ENCODE data around the gene RSBN1L.
A peak's percentile ranks its signal among the peaks of the same experiment; 100 is the strongest.

Gene RSBN1L

GRCh38 chr7:77747178-77747577, 50.9 kb downstream of the RSBN1L start:
- Histone ChIP-seq H3K9me3 (ENCODE audit: control insufficient read depth, insufficient read depth, low read depth, low read length) (peaks cover 5% of the 10 kb centered on the region; the same call in 1 of the 2 replicates), H3K9ac (ENCODE audit: low read length) (no peak overlapping the region), H3K4me1 (ENCODE audit: control insufficient read depth, insufficient read depth, low read length) (no peaks in the 10 kb centered on the region), H3K27me3 (ENCODE audit: control insufficient read depth, insufficient read depth, low read length) (no peaks in the 10 kb centered on the region), H3K4me3 (ENCODE audit: low read depth, low read length) (no peak overlapping the region), H3K36me3 (ENCODE audit: control insufficient read depth, insufficient read depth, low read length) (peaks cover 12% of the 10 kb centered on the region), H3K27ac (ENCODE audit: low read depth, low read length) (no peak overlapping the region)

- Histone ChIP-seq H3K9me3 (ENCODE audit: control insufficient read depth, insufficient read depth, low read depth, low read length) (peaks cover 5% of the 10 kb centered on the region; the same call in 1 of the 2 replicates), H3K27me3 (ENCODE audit: control insufficient read depth, insufficient read depth, low read length) (no peaks in the 10 kb centered on the region), H3K27ac (ENCODE audit: low read depth, low read length) (no peak overlapping the region), H3K9ac (ENCODE audit: low read length) (no peak overlapping the region), H3K4me3 (ENCODE audit: low read depth, low read length) (no peak overlapping the region), H3K4me1 (ENCODE audit: control insufficient read depth, insufficient read depth, low read length) (no peaks in the 10 kb centered on the region), H3K36me3 (ENCODE audit: control insufficient read depth, insufficient read depth, low read length) (peaks cover 12% of the 10 kb centered on the region)
Observed at GRCh38 chr7:77747718-77748117, 51.5 kb downstream of the RSBN1L start.

GRCh38 chr7:77752016-77752415, 55.8 kb downstream of the RSBN1L start:
- H3K36me3 ChIP-seq (ENCODE audit: control insufficient read depth, insufficient read depth, low read length): peaks cover 12% of the 10 kb centered on the region
- H3K4me3 ChIP-seq (ENCODE audit: low read depth, low read length): no peak overlapping the region
- peaks cover 3% of the 10 kb centered on the region; the same call in 1 of the 2 replicates for H3K9me3 ChIP-seq (ENCODE audit: control insufficient read depth, insufficient read depth, low read depth, low read length)
- H3K9ac ChIP-seq (ENCODE audit: low read length): no peak overlapping the region
- H3K27ac ChIP-seq (ENCODE audit: low read depth, low read length): no peak overlapping the region
- no peaks in the 10 kb centered on the region for H3K27me3 ChIP-seq (ENCODE audit: control insufficient read depth, insufficient read depth, low read length)
- no peaks in the 10 kb centered on the region for H3K4me1 ChIP-seq (ENCODE audit: control insufficient read depth, insufficient read depth, low read length)

GRCh38 chr7:77753173-77753572, 56.9 kb downstream of the RSBN1L start:
- Histone ChIP-seq H3K9ac (ENCODE audit: low read length) (no peak overlapping the region), H3K36me3 (ENCODE audit: control insufficient read depth, insufficient read depth, low read length) (peaks cover 10% of the 10 kb centered on the region), H3K27me3 (ENCODE audit: control insufficient read depth, insufficient read depth, low read length) (no peaks in the 10 kb centered on the region), H3K27ac (ENCODE audit: low read depth, low read length) (no peak overlapping the region), H3K4me3 (ENCODE audit: low read depth, low read length) (no peak overlapping the region), H3K4me1 (ENCODE audit: control insufficient read depth, insufficient read depth, low read length) (no peaks in the 10 kb centered on the region), H3K9me3 (ENCODE audit: control insufficient read depth, insufficient read depth, low read depth, low read length) (no peaks in the 10 kb centered on the region)

- Histone ChIP-seq H3K4me1 (ENCODE audit: control insufficient read depth, insufficient read depth, low read length) (no peaks in the 10 kb centered on the region), H3K4me3 (ENCODE audit: low read depth, low read length) (no peak overlapping the region), H3K9me3 (ENCODE audit: control insufficient read depth, insufficient read depth, low read depth, low read length) (no peaks in the 10 kb centered on the region), H3K36me3 (ENCODE audit: control insufficient read depth, insufficient read depth, low read length) (no peaks in the 10 kb centered on the region), H3K9ac (ENCODE audit: low read length) (no peak overlapping the region), H3K27ac (ENCODE audit: low read depth, low read length) (no peak overlapping the region), H3K27me3 (ENCODE audit: control insufficient read depth, insufficient read depth, low read length) (no peaks in the 10 kb centered on the region)
Observed at GRCh38 chr7:77757589-77757988, 61.3 kb downstream of the RSBN1L start.

GRCh38 chr7:77759294-77759889, 63.1 kb downstream of the RSBN1L start:
- Histone ChIP-seq H3K9ac (ENCODE audit: low read length) (no peak overlapping the region), H3K27ac (ENCODE audit: low read depth, low read length) (no peak overlapping the region), H3K36me3 (ENCODE audit: control insufficient read depth, insufficient read depth, low read length) (no peaks in the 10 kb centered on the region), H3K9me3 (ENCODE audit: control insufficient read depth, insufficient read depth, low read depth, low read length) (no peaks in the 10 kb centered on the region), H3K27me3 (ENCODE audit: control insufficient read depth, insufficient read depth, low read length) (no peaks in the 10 kb centered on the region), H3K4me3 (ENCODE audit: low read depth, low read length) (no peak overlapping the region), H3K4me1 (ENCODE audit: control insufficient read depth, insufficient read depth, low read length) (no peaks in the 10 kb centered on the region)

GRCh38 chr7:77760809-77761453, 64.7 kb downstream of the RSBN1L start:
- Histone ChIP-seq H3K27ac (ENCODE audit: low read depth, low read length) (no peak overlapping the region), H3K4me1 (ENCODE audit: control insufficient read depth, insufficient read depth, low read length) (peaks cover 8% of the 10 kb centered on the region), H3K9ac (ENCODE audit: low read length) (no peak overlapping the region)

GRCh38 chr7:77765481-77765880, 69.2 kb downstream of the RSBN1L start:
- no peaks in the 10 kb centered on the region for H3K9me3 ChIP-seq (ENCODE audit: control insufficient read depth, insufficient read depth, low read depth, low read length)
- H3K27ac ChIP-seq (ENCODE audit: low read depth, low read length): peak overlapping the region; percentile 62; the same call in 1 of the 2 replicates
- H3K36me3 ChIP-seq (ENCODE audit: control insufficient read depth, insufficient read depth, low read length): peaks cover 8% of the 10 kb centered on the region
- H3K27me3 ChIP-seq (ENCODE audit: control insufficient read depth, insufficient read depth, low read length): no peaks in the 10 kb centered on the region
- H3K4me3 ChIP-seq (ENCODE audit: low read depth, low read length): no peak overlapping the region
- no peak overlapping the region for H3K9ac ChIP-seq (ENCODE audit: low read length)
- peaks cover 8% of the 10 kb centered on the region for H3K4me1 ChIP-seq (ENCODE audit: control insufficient read depth, insufficient read depth, low read length)

More at GRCh38 chr7:77760809-77761453, 64.7 kb downstream of the RSBN1L start:
- no peak overlapping the region for H3K4me3 ChIP-seq (ENCODE audit: low read depth, low read length)
- H3K9me3 ChIP-seq (ENCODE audit: control insufficient read depth, insufficient read depth, low read depth, low read length): no peaks in the 10 kb centered on the region
- no peaks in the 10 kb centered on the region; the same call in 1 of the 2 replicates for H3K36me3 ChIP-seq (ENCODE audit: control insufficient read depth, insufficient read depth, low read length)
- H3K27me3 ChIP-seq (ENCODE audit: control insufficient read depth, insufficient read depth, low read length): no peaks in the 10 kb centered on the region

- Histone ChIP-seq H3K27ac (ENCODE audit: low read depth, low read length) (peak overlapping the region; percentile 62; the same call in 1 of the 2 replicates), H3K36me3 (ENCODE audit: control insufficient read depth, insufficient read depth, low read length) (peaks cover 10% of the 10 kb centered on the region), H3K9ac (ENCODE audit: low read length) (no peak overlapping the region), H3K27me3 (ENCODE audit: control insufficient read depth, insufficient read depth, low read length) (no peaks in the 10 kb centered on the region), H3K9me3 (ENCODE audit: control insufficient read depth, insufficient read depth, low read depth, low read length) (no peaks in the 10 kb centered on the region), H3K4me3 (ENCODE audit: low read depth, low read length) (no peak overlapping the region), H3K4me1 (ENCODE audit: control insufficient read depth, insufficient read depth, low read length) (peaks cover 8% of the 10 kb centered on the region)
Observed at GRCh38 chr7:77765906-77766800, 69.9 kb downstream of the RSBN1L start.

- H3K9ac ChIP-seq (ENCODE audit: low read length): no peak overlapping the region
- peaks cover 8% of the 10 kb centered on the region for H3K4me1 ChIP-seq (ENCODE audit: control insufficient read depth, insufficient read depth, low read length)
- H3K9me3 ChIP-seq (ENCODE audit: control insufficient read depth, insufficient read depth, low read depth, low read length): no peaks in the 10 kb centered on the region
- H3K4me3 ChIP-seq (ENCODE audit: low read depth, low read length): no peak overlapping the region
- H3K36me3 ChIP-seq (ENCODE audit: control insufficient read depth, insufficient read depth, low read length): peaks cover 10% of the 10 kb centered on the region
- H3K27ac ChIP-seq (ENCODE audit: low read depth, low read length): no peak overlapping the region
- H3K27me3 ChIP-seq (ENCODE audit: control insufficient read depth, insufficient read depth, low read length): no peaks in the 10 kb centered on the region
Observed at GRCh38 chr7:77766801-77767605, 70.7 kb downstream of the RSBN1L start.
